NCI-H1048 (cell line): ENCODE measurements around the gene OSBPL10.
"Not testable (repeated sequence)": the region's sequence is repeated elsewhere in the genome, so short reads cannot be mapped to it uniquely, and the experiment has no call there.

Experiments
- DNase-seq: peaks from one replicate; lab custom pipeline; 2025; lab: John Stamatoyannopoulos, UW

OSBPL10 gene

GRCh38 chr3:31704591-31705179 is 276.4 kb downstream of the OSBPL10 start:
- DNase-seq: no peak

- DNase-seq: no peak
These were observed 276.9 kb downstream of the OSBPL10 start for GRCh38 chr3:31704156-31704555.

DNA sequence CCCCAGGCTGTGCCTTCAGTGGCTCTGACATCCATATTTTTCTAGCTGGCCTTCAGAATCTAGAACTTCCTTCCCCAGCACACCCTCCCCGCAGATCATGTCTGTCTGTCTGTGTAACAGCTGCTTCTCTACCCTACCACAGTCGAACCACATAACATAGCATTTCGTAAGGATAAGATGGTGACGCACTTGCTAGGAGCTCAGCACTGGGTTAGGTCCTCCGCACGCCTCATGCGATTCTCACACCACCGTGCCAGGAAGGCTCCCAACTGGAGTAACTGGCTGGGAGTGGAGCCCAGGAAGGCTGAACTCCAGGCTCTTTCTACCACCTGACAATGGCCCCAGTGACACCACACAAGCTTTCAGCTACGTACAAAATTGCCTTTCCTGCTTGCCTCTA is 279.8 kb downstream of the OSBPL10 start:
- DNase-seq: no peak

- DNase-seq: no peak
These were observed 281.6 kb downstream of the OSBPL10 start for GRCh38 chr3:31699309-31699953.

- no peak for DNase-seq
These were observed 284.1 kb downstream of the OSBPL10 start for GRCh38 chr3:31696815-31697548.

- DNase-seq: no peak
These were observed 285.1 kb downstream of the OSBPL10 start for GRCh38 chr3:31696009-31696297.

DNA sequence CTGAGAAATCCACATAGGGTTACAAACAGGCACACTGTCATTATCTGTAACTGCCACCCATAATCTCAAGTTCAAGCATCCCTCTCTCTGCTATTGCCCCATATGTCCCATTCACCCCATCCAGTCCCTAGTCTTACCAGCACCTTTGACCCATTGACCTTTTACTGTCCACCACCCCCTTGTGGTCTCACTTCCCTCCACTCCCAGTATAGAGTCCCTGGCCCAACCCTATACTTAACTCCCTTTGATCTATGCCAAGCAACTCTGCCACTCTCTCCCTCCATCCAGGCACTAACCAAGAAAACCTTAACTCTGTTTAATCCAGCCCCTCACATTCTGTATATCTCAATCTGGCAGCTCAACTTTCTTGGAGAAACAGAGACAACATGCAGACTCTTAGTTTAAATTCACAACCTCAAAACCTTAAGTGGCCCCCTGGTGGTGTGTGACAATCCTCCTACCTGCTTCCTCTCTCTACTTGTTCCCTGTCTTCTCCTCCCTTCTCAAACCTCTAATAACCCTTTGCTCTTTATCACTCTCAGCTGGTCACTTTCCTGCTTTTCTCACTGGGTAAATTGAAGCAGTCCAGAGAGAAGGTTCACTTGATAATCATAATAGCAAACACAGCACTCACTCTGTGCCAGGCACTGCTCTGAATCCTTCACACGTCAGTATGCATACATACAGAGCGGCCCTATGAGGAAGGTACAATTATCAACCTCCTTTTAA is 285.6 kb downstream of the OSBPL10 start:
- no peak for DNase-seq

- DNase-seq: no peak
These were observed 287.7 kb downstream of the OSBPL10 start for GRCh38 chr3:31693346-31693745.

- DNase-seq: no peak
These were observed 288.3 kb downstream of the OSBPL10 start for GRCh38 chr3:31692751-31693150.

DNA sequence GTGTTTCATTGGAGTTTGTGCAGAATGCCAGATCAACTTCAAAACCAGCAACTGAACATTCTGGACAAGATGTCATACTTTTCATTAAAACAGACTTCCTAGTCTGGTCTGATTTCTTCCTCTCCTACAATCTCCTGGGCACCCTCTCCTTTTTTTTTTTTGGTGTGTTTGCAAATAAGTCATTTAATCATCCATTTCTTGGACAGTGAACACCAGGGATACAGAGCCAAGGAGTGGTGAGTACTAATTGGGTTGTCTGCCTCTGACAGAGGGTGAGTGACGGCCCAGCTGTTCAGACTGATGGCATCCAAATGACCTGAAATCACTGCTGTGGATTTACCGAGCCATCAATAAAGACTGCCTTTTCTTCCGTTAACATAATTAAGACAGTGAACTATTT is 290.3 kb downstream of the OSBPL10 start:
- no peak for DNase-seq

DNA sequence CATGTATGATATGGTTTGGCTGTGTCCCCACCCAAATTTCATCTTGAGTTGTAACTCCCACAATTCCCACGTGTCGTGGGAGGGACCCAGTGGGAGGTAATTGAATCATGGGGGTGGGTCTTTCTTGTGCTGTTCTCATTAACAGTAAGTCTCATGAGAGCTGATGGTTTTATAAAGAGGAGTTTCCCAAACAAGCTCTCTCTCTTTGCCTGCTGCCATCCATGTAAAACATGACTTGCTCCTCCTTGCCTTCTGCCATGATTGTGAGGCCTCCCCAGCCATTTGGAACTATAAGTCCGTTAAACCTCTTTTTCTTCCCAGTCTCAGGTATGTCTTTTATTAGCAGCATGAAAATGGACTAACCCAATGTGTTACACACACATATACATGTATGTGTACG is 291.5 kb downstream of the OSBPL10 start:
- not testable (repeated sequence) for DNase-seq

- no peak for DNase-seq
These were observed 292.1 kb downstream of the OSBPL10 start for GRCh38 chr3:31688984-31689383.

GRCh38 chr3:31687020-31687802 is 293.9 kb downstream of the OSBPL10 start:
- DNase-seq: no peak

- no peak for DNase-seq
These were observed 300.8 kb downstream of the OSBPL10 start for GRCh38 chr3:31680072-31680870.

DNA sequence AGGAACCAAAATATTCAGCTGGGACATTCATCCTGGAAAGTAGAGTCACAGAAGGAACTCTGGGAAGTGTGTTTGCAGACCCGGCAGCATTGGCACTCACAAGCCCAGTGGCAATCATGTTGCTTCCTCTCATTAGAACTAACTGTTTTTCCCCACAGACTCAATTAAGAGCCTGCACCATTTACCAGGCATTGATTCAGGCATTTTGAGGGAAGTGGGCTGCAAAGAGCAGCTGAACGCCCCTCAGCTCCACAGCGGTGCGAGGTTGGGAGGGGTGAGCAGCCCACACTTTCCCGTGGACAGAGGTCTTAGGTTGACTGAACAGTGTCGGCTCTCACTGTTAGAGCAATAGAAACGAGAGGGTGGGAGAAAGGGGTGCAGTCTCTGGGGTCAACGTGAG is 304.5 kb downstream of the OSBPL10 start:
- no peak for DNase-seq

DNA sequence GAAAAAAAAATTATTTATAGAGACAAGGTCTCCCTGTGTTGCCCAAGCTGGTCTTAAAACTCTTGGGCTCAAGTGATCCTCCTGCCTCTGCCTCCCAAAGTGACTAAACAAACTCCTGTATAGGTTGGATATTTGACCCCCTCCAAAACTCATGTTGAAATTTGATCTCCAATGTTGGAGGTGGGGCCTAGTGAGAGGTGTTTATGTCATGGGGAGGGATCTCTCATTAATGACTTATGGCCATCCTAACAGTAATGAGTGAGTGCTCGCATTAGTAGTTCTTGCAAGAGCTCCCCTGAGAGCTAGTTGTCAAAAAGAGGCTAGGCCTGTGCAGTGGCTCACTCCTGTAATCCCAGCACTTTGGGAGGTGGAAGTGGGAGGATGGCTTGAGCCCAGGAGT is 307.1 kb downstream of the OSBPL10 start:
- DNase-seq: no peak

GRCh38 chr3:31671976-31672375 is 309.1 kb downstream of the OSBPL10 start:
- DNase-seq: no peak

DNA sequence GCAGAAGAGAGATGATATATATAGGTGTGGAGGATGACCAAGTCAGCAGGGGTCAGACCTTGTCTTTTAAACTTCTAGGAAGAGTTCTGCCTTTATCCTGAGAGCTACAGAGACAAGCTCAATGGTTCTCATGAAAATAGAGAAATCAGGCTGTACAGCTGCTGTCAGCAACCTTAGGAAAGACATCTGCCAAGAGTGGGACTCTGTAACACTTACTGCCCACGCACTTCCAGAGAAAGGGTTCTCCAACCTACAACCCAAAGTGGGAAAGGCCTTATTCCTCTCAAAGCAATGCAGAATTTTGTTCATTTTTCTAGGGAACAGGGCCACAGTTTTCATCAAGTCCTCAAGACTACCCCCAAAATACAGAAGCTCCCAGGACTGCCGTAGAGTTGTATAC is 309.6 kb downstream of the OSBPL10 start:
- DNase-seq: no peak

GRCh38 chr3:31670722-31671121 is 310.3 kb downstream of the OSBPL10 start:
- DNase-seq: no peak

GRCh38 chr3:31670136-31670535 is 310.9 kb downstream of the OSBPL10 start:
- no peak for DNase-seq

DNA sequence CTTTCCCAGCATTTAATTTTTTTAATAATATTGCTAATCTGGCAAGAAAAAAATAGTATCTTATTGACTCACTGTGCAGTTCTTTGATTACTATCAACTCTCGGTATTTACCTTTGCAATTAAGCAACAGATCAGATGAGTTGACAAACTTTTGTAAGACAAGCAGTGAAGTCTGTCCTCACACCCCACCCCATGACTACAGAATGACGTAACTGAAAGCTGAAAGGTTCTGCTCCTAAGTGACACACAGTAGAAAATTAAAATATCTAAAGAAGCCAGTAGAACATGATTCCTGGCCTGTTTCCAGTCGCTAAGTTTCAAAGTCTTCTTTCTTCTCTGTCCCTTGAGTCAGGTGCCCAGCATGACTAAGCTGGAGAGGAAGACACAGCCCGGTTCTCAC is 312.8 kb downstream of the OSBPL10 start:
- DNase-seq: no peak
